Brain pericyte (primary cell): ENCODE measurements around the gene MFSD6L.

ENCODE experiments used
- DNase-seq: peaks from one replicate; pipeline ENCODE4 v3.0.0-alpha.2; 2012; ENCODE audit warnings: low read depth, low spot score

Gene MFSD6L

GRCh38 chr17:8798846-8799569, at the start of gene MFSD6L:
Gene MFSD6L, minus strand, starts transcription at chr17:8799365. Its CDS starts 245 bp downstream, at chr17:8799120.
- DNase-seq = no peak

GRCh38 chr17:8847891-8848290, 48.7 kb upstream of the MFSD6L start:
- no peak for DNase-seq

GRCh38 chr17:8846768-8847211, 47.6 kb upstream of the MFSD6L start:
- DNase-seq = no peak

- no peak for DNase-seq
These were observed 45.4 kb upstream of the MFSD6L start for GRCh38 chr17:8844229-8845218.

- DNase-seq = no peak
These were observed 44.2 kb upstream of the MFSD6L start for GRCh38 chr17:8843344-8843743.

GRCh38 chr17:8841844-8842243, 42.7 kb upstream of the MFSD6L start:
- DNase-seq = no peak

- DNase-seq = no peak
These were observed 40.3 kb upstream of the MFSD6L start for GRCh38 chr17:8839410-8839935.

- no peak for DNase-seq
These were observed 39.5 kb upstream of the MFSD6L start for GRCh38 chr17:8838551-8839095.

GRCh38 chr17:8837563-8838075, 38.5 kb upstream of the MFSD6L start:
- no peak for DNase-seq

- DNase-seq = no peak
These were observed 37.8 kb upstream of the MFSD6L start for GRCh38 chr17:8836821-8837562.

GRCh38 chr17:8835631-8836364, 36.6 kb upstream of the MFSD6L start:
- no peak for DNase-seq

- no peak for DNase-seq
These were observed 35.9 kb upstream of the MFSD6L start for GRCh38 chr17:8835106-8835505.

- no peak for DNase-seq
These were observed 33.7 kb upstream of the MFSD6L start for GRCh38 chr17:8832711-8833352.

- DNase-seq = no peak
These were observed 32.2 kb upstream of the MFSD6L start for GRCh38 chr17:8831234-8831849.

GRCh38 chr17:8830141-8830540, 31.0 kb upstream of the MFSD6L start:
- DNase-seq = no peak

- DNase-seq = no peak
These were observed 30.1 kb upstream of the MFSD6L start for GRCh38 chr17:8829036-8829941.

GRCh38 chr17:8828517-8828875, 29.3 kb upstream of the MFSD6L start:
- no peak for DNase-seq

- no peak for DNase-seq
These were observed 27.8 kb upstream of the MFSD6L start for GRCh38 chr17:8826808-8827435.
